GM18507 (cell line): ENCODE data around the gene RANBP10.
"Not testable (repeated sequence)": the region's sequence is repeated elsewhere in the genome, so short reads cannot be mapped to it uniquely, and the experiment has no call there.

Experiments
- DNase-seq: peaks from one replicate; pipeline ENCODE4 v3.0.0; 2011; ENCODE audit warnings: low read depth; ENCODE audit not compliant: insufficient read length; ENCODE audit errors: extremely low spot score
- FAIRE-seq: peaks from 2 replicates; lab custom pipeline; 2011; peaks lifted over from hg19 to GRCh38; lab: Jason Lieb, UNC

RANBP10 gene

DNA sequence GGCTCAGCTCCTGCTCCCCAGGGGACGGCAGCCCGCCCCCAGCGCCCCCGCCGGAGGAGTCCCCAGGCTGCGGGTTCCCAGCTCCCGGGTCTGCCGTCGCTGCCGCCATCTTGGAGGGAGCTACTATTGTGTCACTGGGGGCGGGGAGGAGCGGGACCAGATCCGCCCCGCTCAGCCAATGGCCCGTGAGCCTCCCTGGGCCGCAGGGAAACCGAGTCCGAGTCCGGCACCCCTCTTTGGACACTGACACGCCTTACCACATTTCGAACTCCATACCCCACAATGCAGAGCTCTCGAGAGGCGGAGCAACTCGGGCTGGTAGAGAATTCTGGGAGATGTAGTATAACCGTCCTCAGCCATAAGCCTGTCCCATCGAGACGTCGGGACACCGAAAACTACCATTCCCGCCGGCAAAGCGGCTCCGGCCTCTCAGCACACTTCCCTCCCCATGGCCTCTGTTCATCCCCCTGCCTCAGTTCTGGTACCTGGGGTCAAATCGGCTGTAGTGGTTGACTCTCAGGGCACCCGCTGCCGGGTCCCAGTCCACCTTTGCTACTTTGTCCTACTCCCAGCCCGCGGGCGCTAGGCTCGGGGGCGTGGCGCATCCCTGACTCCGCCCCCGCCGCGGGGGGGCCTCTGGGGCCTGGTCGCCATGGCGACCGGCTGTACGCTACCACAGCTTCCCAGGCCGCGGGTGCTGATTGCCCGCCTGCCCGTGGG lies at the start of gene RANBP10, which contains the start of gene TSNAXIP1:
Gene RANBP10, minus strand, starts transcription at position 133 of the 720 bp plus-strand sequence. Its CDS starts 24 bp downstream, at position 109.
Gene TSNAXIP1, plus strand, starts transcription at position 462 of the 720 bp plus-strand sequence. CDS start 261 bp downstream, outside the sequence.
- FAIRE-seq (peak; percentile 98), DNase-seq (peak; percentile 88)

DNA sequence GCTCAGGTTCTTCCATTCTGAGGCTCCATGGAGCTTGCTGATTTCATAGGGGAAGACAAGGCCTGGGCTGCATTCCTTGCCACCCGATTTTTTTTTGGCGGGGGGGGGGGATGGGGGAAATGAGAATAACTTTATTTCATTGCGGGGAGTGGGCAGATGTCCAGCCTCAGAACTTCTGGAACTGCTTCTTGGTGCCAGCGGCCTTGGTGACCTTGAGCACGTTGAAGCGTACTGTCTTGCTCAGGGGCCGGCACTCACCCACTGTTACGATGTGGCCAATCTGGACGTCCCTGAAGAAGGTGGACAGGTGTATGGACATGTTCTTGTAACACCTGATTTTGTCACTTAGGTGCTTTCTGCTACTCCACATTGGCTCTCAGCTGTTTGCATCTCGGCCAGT lies 49.4 kb upstream of the RANBP10 start:
- FAIRE-seq (no peak), DNase-seq (no peak)

DNA sequence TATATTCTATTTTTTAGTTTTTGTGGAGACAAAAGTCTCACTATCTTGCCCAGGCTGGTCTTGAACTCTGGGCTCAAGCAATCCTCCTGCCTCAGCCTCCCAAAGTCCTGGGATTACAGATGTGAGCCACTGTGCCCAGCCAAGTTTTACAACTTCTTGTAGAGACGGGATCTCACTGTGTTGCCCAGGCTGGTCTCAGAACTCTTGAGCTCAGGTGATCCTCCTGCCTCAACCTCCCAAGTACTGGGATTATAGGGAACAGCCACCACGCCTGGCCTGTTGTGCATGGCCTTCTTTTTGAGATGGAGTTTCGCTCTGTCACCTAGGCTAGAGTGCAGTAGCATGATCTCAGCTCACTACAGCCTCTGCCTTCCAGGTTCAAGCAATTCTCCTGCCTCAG lies 47.3 kb upstream of the RANBP10 start:
- no peak for DNase-seq
- no peak for FAIRE-seq

DNA sequence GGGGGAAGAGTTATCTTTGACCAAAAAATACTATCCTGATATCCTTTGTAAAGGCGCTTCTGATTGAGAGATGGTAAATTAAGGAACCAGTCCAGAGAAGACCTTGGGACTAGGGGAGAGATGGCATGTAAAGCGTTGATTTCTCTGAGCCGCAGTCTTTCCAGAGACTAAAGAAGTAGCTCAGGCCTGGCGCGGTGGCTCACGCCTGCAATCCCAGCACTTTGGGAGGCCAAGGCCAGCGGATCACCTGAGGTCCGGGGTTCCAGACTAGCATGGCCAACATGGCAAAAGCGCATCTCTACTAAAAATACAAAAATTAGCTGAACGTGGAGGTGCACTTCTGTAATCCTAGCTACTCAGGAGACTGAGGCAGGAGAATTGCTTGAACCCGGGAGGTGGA lies 41.8 kb upstream of the RANBP10 start:
- no peak for FAIRE-seq

DNA sequence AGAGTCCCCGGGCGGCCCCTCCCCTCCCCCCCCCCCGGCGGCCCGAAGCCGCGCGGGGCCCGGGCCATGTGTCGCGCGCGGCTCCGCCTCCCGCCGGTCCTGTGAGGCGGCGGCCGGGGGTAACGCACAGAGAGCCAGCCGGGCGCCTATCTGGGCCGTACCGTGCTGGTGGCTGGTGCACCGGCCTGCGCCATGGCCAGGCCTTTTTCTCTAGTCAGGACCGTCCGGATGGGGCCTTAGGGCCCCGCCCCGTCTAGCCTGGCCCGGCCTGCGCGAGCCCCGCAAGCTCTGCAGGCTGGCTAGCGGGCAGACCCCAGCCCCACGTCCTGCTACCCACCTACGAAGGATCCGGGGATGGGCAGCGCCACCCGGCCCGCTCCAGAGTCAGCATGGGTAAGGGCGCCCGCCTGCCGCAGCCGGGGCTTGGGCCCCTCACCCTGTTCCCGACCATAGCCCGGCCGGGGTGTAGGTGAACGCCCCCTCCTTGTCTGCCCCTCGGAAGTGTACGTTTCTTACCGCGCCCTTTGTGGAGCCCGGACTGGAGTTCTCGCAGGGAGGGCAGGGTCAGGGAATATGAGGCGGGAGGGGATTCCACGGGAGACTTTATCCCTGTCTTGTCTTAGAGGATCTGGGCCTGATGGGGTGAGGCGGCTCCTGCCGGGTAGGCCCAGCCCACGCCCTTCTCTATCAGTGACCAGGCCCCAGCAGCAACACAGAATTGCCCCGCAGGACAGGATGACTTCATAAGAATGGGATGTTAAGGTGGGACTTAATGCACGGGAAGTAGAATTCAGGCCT lies 40.9 kb upstream of the RANBP10 start, which contains the start of gene CENPT:
Gene CENPT, minus strand, starts transcription at position 630 of the 798 bp plus-strand sequence. CDS start 13,834 bp downstream, outside the sequence.
- FAIRE-seq (no peak), DNase-seq (peak; percentile 54)

More for the DNA sequence above, 41.8 kb upstream of the RANBP10 start:
- no peak for DNase-seq

DNA sequence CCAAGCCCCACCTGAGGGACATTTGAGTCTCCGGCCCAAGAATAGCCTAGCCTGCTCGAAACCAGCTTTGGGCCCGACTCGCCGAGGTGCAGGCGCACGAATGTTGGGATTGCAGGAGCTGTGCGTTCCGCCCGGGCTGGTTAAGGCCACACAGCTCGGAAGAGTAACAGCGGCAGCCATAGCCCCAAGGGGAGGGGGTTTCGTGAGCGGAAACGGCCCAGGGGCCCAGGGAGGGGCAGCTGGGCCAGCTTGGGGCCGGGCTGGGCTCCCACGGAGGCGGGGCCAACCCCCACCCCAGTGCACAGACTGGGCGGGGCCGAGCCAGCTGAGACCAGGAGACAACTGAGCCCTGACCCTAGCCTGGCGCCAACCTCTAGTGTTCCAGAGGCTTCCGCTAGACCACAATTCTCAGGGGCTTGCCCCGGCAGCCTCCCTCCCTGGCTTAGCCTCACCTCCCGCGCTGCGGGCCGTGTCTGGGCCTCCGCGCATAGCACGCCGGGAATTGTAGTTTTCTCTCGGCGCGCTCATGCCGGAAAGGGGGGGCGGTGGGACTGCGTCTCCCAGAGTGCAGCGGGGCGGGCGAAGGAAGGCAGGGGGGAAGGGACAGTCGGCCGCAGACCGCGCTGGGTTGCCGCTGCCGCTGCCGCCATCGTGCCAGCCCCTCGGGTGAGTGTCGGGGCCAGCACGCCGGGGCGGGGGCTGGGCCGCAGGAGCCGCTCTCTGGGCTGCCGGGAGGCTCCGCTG lies 40.1 kb upstream of the RANBP10 start, which contains the start of gene NUTF2:
Gene NUTF2, plus strand, starts transcription at position 614 of the 744 bp plus-strand sequence. CDS start 18,198 bp downstream, outside the sequence.
- peak; percentile 87 for DNase-seq
- FAIRE-seq = peak; percentile 83

DNA sequence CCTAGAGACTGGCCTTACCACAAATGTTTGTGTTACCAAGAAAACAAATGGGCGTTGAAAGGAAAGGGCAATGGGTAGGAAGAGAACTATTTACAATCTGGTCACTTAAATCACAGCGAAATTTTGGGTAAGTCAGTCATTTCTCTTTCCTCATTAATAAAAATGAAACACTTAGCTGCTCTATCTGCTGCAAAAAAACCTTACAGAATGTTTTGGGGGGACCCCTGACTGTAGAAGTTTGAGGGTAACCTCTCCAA lies 39.6 kb upstream of the RANBP10 start:
- FAIRE-seq (no peak), DNase-seq (no peak)

DNA sequence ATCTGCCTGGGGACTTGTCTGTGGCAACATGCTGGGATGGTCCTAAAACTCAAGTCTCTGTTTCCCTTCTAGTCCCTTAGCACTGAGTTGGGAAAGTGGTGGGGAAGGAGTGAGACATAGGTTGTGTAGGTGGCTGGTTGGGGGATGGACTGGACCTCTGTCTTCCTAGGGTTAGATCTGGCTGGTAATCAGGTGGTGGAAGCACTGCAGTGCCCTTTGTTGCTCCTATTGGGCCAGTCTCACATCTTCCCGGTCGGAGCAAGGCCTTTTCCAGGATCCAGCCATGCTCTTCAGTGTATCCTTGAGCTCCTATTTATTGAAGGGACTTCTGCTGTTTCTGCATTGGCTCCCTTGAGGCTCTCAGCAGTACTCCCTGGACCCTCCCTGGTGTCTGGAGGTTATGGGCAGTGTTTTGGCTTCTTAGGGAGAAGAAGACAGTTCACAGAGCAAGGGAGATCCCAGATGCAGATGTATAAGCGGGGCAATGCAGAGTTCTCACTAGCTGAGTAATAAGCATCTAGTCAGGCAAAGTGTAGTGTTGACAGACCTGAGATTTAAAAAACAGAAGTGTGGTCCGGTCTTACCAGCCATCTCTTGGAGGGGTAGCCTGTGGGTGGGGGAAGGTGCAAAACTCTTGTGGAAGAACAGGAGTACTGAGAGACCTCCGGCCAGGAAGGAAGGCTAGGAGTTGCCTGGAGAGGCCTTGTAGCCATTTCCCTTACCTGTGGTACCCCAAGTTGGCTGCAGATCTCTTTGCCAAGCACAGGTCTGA lies 39.1 kb upstream of the RANBP10 start:
- no peak for DNase-seq
- FAIRE-seq = no peak

DNA sequence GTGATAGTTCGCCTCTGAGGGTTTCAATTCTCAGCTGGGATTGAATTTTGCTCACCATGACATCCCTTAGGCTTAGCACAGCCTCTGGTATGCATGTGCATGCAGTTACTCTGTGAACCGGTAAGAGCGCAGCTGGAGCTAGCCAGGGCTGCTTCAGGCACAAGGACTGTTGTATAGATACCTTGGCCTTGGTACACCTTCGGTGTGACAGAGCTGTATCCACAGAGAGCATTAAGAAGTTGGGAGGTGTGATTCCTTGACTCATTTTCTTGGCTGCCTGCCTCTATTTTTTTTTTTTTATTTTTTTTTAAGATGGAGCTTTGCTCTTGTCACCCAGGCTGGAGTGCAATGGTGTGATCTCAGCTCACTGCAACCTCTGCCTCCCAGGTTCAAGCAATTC lies 38.1 kb upstream of the RANBP10 start:
- FAIRE-seq (no peak), DNase-seq (no peak)

DNA sequence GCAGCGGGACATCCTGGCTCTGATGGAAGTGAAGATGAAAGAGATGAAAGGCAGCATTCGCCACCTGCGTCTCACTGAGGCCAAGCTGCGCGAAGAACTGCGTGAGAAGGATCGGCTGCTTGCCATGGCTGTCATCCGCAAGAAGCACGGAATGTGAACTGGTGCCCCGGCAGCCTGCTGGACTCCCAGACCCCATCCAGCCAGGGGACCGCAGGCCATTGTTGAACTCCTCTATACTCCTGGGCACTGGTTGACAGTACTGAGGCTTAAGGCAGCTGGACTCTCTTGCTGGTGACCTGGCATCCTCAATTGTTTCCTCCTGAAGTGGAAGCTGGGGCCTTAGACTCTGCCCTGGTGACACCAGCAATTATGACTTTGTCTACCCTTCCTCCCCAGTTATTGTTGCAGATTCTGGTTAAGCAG lies 37.0 kb upstream of the RANBP10 start:
- no peak for DNase-seq
- no peak for FAIRE-seq

DNA sequence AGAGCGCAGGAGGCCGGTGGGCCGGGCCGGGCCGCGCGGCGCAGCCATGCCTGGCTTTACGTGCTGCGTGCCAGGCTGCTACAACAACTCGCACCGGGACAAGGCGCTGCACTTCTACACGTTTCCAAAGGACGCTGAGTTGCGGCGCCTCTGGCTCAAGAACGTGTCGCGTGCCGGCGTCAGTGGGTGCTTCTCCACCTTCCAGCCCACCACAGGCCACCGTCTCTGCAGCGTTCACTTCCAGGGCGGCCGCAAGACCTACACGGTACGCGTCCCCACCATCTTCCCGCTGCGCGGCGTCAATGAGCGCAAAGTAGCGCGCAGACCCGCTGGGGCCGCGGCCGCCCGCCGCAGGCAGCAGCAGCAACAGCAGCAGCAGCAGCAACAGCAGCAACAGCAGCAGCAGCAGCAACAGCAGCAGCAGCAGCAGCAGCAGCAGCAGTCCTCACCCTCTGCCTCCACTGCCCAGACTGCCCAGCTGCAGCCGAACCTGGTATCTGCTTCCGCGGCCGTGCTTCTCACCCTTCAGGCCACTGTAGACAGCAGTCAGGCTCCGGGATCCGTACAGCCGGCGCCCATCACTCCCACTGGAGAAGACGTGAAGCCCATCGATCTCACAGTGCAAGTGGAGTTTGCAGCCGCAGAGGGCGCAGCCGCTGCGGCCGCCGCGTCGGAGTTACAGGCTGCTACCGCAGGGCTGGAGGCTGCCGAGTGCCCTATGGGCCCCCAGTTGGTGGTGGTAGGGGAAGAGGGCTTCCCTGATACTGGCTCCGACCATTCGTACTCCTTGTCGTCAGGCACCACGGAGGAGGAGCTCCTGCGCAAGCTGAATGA lies 36.4 kb upstream of the RANBP10 start:
- FAIRE-seq (no peak), DNase-seq (no peak)

DNA sequence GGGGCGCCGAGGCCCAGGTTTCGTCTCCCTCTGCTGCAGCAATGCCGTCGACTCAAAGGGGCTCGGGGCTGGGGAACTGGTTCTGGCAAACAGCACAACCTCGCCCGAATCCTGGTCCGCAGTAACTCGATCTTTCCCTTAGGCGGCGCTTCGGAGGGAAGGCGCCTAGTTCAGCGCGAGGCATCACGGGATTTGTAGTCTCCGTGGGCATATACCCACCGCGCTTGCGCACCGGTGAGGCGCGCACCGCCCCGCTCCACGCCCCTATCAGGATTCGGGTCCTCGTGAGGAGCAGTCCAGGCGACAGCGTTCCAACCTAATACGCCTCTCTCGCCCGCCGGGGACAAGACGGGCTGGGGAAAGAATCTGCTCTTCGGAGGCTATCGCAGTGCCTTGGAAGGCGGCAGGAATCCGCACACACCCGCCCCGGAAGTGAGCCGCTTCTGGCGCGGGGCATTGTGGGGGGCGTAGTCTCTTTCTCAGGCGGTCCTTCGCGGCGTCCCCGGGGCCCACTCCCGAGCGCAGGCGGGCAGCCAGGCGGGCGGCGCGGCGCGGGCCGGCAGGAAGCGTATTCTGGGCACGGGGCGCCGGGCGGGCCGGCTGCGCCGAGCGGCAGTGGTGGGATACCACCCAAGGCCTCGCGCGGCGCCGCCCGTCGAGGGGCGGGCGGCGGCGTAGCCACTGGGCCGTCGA lies 35.6 kb upstream of the RANBP10 start, which contains the start of gene THAP11:
Gene THAP11, plus strand, starts transcription at position 505 of the 693 bp plus-strand sequence. CDS start 235 bp downstream, outside the sequence.
- FAIRE-seq = peak; percentile 81
- peak; percentile 80 for DNase-seq

DNA sequence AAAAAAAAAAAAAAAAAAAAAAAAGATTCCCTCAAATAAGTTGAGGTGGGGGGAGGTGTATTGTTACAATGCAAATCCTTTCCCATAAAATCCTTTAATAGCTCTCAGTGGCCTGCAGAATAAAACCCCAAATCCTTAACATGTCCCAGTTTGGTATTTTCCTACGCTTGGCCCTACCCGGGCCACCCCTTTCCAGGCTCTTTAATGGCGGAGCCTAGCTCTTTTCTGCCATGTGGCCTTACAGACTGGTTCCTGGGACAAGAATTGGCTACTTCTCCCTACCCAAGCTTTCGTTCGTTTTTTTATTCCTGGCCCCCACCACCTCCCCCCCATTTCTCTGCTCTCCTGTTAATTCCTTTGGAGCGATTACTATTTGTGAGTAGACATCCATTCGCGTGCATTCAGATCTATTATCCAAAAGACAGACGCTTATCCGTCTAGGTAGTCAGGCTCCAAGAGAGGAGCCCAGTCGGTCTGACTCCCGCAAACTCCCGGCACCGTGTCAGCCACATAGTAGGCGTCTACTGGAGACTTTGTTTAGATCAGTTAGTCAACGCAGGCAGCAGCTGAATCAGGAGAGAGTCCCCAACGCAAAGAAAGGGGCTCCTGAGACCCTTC lies 34.9 kb upstream of the RANBP10 start:
- FAIRE-seq (no peak), DNase-seq (no peak)

DNA sequence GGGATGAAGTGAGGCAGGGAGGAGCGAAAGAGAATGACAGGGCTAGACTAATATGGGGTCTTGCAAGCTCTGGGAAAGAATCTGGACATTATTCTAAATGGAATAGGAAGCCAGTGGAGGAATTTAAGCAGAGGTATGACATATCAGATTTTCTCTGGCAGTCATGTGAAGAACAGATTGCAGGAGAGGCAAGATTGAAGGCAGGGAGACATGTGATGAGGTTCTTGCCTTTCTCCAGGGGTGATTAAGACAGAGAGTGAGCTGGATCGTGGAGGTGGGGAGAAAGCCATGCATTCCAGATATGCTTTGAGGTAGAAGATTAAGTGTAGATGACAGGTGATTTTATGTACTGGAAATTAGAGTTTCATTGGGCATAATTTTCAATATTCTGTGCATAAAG lies 31.5 kb upstream of the RANBP10 start:
- FAIRE-seq (no peak), DNase-seq (no peak)

DNA sequence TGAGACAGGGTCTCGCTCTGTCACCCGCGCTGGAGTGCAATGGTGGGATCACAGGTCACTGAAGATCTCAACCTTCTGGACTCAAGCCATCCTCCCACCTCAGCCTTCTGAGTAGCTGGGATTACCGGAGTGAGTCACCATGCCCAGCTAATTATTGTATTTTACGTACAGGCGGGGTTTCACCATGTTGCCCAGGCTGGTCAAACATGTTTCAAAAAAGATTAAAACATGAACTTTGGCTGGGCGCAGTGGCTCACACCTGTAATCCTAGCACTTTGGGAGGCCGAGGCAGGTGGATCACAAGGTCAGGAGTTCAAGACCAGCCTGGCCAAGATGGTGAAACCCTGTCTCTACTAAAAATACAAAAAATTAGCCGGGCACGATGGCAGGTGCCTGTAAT lies 30.8 kb upstream of the RANBP10 start:
- not testable (repeated sequence) for DNase-seq, FAIRE-seq

DNA sequence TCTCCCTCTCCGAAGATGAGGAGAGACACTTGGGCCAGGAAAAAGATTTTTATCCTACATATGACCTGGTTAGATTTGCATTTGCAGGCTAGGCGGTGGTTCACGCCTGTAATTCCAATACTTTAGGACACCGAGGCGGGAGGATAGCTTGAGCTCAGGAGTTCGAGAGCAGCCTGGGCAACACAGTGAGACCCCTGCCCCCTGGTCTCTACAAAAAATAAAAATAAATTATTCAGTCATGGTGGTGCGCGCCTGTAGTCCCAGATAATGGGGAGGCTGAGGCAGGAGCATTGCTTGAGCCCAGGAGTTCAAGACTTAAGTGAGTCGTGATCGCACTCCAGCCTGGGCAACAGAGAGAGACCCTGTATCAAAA lies 27.9 kb upstream of the RANBP10 start:
- FAIRE-seq (no peak), DNase-seq (no peak)
